GM12892 (cell line): Measurements from ENCODE around the gene ARMC10.
A peak's percentile ranks its signal among the peaks of the same experiment; 100 is the strongest.

Experiments used
- POLR2A ChIP-seq: IDR thresholded peaks from 2 replicates; pipeline ENCODE4 v1.6.1; 2011; ENCODE audit warnings: low read depth, low read length, control low read depth
- POLR2AphosphoS5 ChIP-seq: IDR thresholded peaks from 2 replicates; pipeline ENCODE4 v1.6.1; 2011; ENCODE audit warnings: low read depth, low read length, control low read depth
- TAF1 ChIP-seq: IDR thresholded peaks from 2 replicates; pipeline ENCODE4 v1.6.1; 2011; ENCODE audit warnings: low read depth, mild to moderate bottlenecking, control low read depth, low read length, borderline replicate concordance

DNA sequence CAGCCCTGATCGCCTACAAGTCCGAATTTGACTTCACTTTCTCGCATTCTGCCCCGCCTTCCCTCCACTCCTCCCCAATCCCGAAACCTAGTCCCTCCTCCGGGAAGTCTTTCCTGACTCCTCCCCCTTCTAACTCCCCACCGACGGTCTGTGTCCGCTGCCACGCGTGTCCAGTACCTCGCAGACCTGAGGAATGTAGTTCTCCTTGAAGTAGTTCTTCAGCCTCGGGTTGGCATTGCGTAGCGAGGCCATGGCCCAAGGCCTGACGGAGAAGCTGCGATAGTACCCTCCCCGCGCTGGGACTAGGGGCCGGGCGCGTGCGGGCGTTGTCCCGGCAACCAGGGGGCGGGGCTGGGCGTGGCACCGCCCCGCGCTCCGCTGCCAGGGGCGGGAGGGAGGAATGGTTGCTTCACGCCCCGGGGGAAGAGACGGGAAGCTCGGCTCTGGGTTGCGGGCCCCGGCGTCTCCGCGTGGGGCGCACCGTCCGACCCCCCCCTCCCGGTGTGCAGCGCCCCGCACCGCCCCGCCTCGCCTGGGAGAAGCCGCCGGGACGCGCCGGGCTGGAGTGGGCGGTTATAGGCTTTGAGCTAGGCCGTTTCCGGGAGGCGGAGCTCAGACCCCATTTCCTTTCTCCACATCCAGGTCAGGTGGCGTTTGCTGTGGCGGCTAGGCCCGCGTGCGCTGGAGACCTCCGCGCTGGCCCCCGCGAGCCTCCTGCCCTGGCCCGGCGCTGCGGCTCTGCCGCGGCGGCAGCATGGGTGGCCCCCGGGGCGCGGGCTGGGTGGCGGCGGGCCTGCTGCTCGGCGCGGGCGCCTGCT lies at the start of gene ARMC10, which contains the start of gene FBXL13:
- TF ChIP-seq POLR2A, result peak; percentile 82; the same call in 1 of the 2 replicates
- no peak; the same call in 1 of the 2 replicates for TF ChIP-seq TAF1
- peak; percentile 78 for TF ChIP-seq POLR2AphosphoS5
